Fibroblast of villous mesenchyme (primary cell): ENCODE measurements around the gene MCU. TPM values are rescaled to one million over a fixed set of nuclear protein-coding genes. Genes with fewer than 3 reads are reported as not detected.

ENCODE experiments used
- DNase-seq: peaks from one replicate; pipeline ENCODE4 v3.0.0-alpha.2; 2010; ENCODE audit warnings: low read depth
- H3K4me3 ChIP-seq: 2 replicates; pipeline ENCODE4 v1.5.1; 2011; ENCODE audit warnings: low read depth, mild to moderate bottlenecking, low read length
- total RNA-seq: library from RNA; depleted of rRNA; stranded (reverse); fragments of >200 nt; gene quantifications from 2 replicates; pipeline ENCODE4 v1.2.3, GENCODE V29; 2012
- TF ChIP-seq, protein P1 (sequence below): IDR thresholded peaks from 2 replicates; pipeline ENCODE4 v1.5.1; 2012; ENCODE audit warnings: low read depth, mild to moderate bottlenecking, low read length; ENCODE audit not compliant: insufficient read depth

MCU gene
- total RNA-seq, 1 donor, result 41.9 TPM

DNA sequence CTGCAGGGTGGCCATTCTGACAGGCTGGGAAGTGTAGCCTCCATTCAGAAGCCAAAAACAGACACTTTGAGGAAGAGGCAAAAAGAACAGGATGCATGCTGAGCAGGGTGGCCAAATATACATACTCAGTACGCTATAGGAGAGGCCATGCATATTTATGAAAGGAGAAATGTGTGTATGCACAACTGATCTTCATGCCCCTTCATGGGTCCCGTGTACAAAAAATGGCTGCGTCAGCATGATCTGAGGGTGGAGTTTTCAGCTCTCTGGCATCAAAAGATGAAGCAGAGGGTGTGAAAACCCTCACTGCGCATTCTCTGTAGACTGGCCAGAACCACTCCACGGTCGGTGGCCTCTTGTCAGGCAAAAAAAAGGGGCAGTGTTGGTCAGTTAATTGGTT, 166.1 kb downstream of the MCU start:
- TF ChIP-seq, protein P1, sequence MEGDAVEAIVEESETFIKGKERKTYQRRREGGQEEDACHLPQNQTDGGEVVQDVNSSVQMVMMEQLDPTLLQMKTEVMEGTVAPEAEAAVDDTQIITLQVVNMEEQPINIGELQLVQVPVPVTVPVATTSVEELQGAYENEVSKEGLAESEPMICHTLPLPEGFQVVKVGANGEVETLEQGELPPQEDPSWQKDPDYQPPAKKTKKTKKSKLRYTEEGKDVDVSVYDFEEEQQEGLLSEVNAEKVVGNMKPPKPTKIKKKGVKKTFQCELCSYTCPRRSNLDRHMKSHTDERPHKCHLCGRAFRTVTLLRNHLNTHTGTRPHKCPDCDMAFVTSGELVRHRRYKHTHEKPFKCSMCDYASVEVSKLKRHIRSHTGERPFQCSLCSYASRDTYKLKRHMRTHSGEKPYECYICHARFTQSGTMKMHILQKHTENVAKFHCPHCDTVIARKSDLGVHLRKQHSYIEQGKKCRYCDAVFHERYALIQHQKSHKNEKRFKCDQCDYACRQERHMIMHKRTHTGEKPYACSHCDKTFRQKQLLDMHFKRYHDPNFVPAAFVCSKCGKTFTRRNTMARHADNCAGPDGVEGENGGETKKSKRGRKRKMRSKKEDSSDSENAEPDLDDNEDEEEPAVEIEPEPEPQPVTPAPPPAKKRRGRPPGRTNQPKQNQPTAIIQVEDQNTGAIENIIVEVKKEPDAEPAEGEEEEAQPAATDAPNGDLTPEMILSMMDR, result no peak
- H3K4me3 ChIP-seq, result no peak overlapping the region
- no peak for DNase-seq

DNA sequence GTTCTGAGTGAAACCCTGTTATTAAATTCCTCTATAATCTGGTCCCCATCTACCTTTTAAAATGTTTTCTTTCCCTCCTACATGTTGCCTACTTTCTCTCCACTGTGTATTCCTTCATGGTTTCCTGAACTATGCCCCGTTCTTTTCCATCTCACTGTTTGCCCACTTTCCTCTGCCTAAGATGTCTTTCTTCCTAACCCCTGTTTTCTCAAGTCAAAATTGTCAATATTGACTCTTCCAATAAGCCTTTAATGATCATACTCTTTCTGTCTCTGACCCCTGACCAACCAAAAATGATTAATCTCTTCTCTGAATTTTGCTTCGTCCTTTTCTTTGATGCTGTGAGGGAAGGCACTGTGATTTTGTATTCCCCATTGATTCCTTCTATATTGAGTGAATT, 171.0 kb downstream of the MCU start:
- no peak overlapping the region for H3K4me3 ChIP-seq
- TF ChIP-seq, protein P1, result no peak
- DNase-seq, result no peak

DNA sequence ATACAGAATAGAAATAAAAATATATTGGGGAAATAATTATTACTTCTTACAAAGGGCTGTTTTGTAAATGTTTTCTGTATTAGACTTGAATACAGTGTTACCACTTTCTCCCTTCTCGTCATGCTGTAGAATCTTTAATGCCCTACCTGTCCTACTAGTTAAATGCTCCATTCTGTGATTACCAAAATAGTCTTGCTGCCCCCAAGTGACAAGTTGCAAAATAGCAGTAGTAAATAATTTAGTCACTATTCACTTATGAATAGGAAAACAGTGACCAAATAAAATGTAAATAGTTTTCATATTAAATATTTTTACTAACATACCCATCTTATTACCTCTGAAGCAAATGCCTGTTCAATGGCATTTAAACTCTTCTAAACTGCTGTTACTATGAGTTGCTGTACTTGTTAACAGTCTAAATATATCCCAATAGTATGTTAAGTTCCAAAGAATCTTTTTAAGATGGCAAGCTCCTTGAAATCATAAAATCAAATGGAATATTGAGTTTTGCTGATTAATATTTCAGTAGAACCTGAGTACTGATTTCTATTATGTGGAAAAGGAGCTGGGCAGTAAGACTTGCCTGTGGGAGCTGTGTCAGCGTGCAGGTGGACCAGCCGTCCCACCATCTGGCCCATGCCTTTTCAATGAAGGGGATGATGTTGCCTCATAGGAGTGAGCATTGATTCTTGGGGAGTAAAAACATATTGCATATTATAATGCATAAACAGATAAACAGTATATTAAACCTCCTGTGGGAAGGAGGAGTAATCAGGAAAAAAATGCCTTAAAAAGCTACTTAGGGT, 183.5 kb downstream of the MCU start:
- H3K4me3 ChIP-seq, result no peak overlapping the region
- TF ChIP-seq, protein P1, result peak; percentile 53
- peak; percentile 42 for DNase-seq

DNA sequence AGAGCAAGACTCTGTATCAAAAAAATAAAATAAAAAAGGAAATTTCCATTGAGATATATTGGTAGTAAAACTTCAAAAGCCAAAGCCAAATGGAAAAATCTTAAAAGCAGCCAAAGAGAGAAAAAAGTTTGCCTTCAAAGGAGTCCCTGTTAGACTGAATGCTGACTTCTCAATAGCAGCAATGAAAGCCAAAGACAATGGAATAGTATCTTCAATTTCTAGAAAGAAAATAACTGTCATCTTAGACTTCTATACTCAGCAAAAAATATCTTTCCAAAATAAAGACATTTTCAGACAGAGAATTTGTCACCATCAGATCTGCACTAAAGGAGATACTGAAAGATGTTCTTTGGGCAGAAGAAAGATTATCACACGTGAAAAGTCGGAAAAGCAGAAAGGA, 187.3 kb downstream of the MCU start:
- TF ChIP-seq, protein P1, result no peak
- H3K4me3 ChIP-seq, result no peak overlapping the region
- no peak for DNase-seq

DNA sequence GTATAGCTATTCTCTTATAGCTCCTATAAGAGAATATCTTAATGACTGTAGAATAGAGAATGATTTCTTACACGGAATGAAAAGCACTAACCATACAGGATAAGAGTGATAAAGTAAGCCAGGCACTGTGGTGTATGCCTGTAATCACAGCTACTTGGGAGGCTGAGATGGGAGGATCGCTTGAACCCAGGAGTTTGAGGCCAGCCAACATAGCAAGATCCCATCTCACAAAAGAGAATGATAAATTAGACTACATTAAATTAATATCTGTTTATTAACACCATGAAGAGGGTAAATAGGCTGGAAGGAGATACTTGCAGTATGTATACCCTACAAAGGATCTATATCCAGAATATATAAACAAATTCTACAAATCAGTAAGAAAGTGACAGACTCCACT, 189.3 kb downstream of the MCU start:
- H3K4me3 ChIP-seq, result no peak overlapping the region
- TF ChIP-seq, protein P1, result no peak
- DNase-seq, result no peak

DNA sequence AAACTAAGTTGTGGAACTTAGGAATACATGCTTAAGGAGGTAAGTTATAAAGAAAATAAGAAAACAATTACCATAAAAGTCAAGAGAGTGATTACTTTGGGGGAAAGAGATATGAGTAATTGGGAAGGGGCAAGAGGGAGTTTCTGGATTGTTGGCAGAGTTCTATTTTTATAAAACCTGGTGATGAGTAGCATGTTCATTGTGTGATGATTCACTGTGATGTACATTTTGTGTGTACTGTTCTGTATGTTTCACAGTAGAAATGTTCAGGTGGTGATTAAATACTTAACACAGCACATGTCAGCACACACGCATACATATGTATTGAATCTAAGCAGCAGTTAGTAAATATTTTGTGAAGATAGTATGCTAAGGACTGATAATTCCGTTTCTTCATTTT, 191.9 kb downstream of the MCU start:
- TF ChIP-seq, protein P1, result no peak
- H3K4me3 ChIP-seq, result no peak overlapping the region
- no peak for DNase-seq

DNA sequence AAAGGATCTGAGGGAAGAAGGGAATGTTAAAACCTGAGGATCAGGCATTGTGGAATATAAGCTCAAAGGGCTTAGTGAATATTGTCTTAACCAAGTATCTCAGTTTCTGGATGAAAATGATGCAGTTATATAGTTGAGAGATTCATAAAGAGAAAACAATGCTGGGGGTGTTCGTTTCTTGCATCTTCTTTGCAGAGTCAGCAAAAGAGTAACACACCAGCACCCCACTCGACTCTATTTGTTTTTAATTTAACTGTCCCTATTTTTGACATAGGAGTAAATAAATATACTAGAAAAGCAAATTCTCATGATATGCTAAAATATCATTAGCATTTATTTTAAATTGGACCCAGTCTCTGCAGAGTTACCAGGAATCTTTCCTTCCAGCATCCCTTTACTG, 194.0 kb downstream of the MCU start:
- no peak for DNase-seq
- TF ChIP-seq, protein P1, result no peak
- no peak overlapping the region for H3K4me3 ChIP-seq
